NCI-H345 treated with DMSO at 0.1 percent for 48 hours (cell line): ENCODE data around the gene COQ4.

ENCODE experiments used
- DNase-seq: peaks from one replicate; lab custom pipeline; 2025; ENCODE audit not compliant: unreplicated experiment; lab: John Stamatoyannopoulos, UW

Gene COQ4

GRCh38 chr9:128372188-128372641 is 49.6 kb downstream of the COQ4 start:
- DNase-seq = no peak

- DNase-seq = no peak
These were observed 50.1 kb downstream of the COQ4 start for GRCh38 chr9:128372784-128373183.

- DNase-seq = no peak
These were observed 51.6 kb downstream of the COQ4 start for GRCh38 chr9:128374221-128374675.

- no peak for DNase-seq
These were observed 53.2 kb downstream of the COQ4 start for GRCh38 chr9:128375865-128376264.

- DNase-seq = no peak
These were observed 59.6 kb downstream of the COQ4 start for GRCh38 chr9:128382261-128382660.

GRCh38 chr9:128383007-128383753 is 60.5 kb downstream of the COQ4 start:
- DNase-seq = no peak
